KOPT-K1 (cell line): Measurements from ENCODE around the gene MIOX.

ENCODE experiments used
- H3K27ac ChIP-seq: fragments of 200-600 bp; sonication (generic); 2 replicates; pipeline ENCODE4 v1.5.1; 2016; ENCODE audit warnings: antibody characterized with exemption, mild to moderate bottlenecking, low read depth, low read length; ENCODE audit not compliant: poor library complexity, severe bottlenecking
- H3K36me3 ChIP-seq: fragments of 200-600 bp; sonication (generic); 2 replicates; pipeline ENCODE4 v1.5.1; 2017; ENCODE audit warnings: antibody characterized with exemption, mild to moderate bottlenecking, low read length, moderate library complexity; ENCODE audit not compliant: insufficient read depth
- H3K9me3 ChIP-seq: fragments of 200-600 bp; sonication (generic); 2 replicates; pipeline ENCODE4 v1.5.1; 2017; ENCODE audit warnings: antibody characterized with exemption, low read length, mild to moderate bottlenecking; ENCODE audit not compliant: insufficient read depth, poor library complexity, severe bottlenecking

MIOX gene

GRCh38 chr22:50489363-50490243 is 2.9 kb downstream of the MIOX start:
- H3K27ac ChIP-seq, result no peak overlapping the region
- H3K36me3 ChIP-seq, result no peaks in the 10 kb centered on the region
- no peaks in the 10 kb centered on the region for H3K9me3 ChIP-seq

- Histone ChIP-seq H3K27ac (no peak overlapping the region), H3K36me3 (no peaks in the 10 kb centered on the region), H3K9me3 (no peaks in the 10 kb centered on the region)
These were observed 4.1 kb downstream of the MIOX start for GRCh38 chr22:50490531-50491308.

DNA sequence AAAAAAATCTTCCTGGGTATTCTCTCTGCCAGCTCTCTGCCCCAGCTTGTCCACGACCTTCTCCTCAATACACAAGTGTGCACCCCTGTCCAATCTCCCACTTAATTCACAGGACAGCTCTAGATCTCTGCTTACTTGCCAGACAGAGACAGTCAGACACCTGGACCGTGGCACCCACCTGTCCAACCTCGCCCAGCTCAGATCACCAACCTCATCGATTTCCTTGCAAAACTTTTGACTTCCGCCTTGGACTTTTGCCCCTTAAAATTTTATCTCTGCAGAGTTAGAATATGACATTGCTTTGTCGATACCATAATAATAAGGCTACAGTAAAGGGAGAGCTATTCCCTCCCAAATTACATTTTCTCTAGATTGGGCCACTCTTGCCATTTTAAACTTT is 10.4 kb downstream of the MIOX start:
- Histone ChIP-seq H3K9me3 (no peaks in the 10 kb centered on the region), H3K27ac (no peak overlapping the region), H3K36me3 (no peaks in the 10 kb centered on the region)

GRCh38 chr22:50498322-50498890 is 11.7 kb downstream of the MIOX start:
- no peak overlapping the region for H3K27ac ChIP-seq
- H3K36me3 ChIP-seq, result peaks cover 10% of the 10 kb centered on the region

GRCh38 chr22:50500452-50500851 is 13.8 kb downstream of the MIOX start:
- H3K27ac ChIP-seq, result no peak overlapping the region
- peaks cover 22% of the 10 kb centered on the region for H3K36me3 ChIP-seq
- no peaks in the 10 kb centered on the region for H3K9me3 ChIP-seq

More at GRCh38 chr22:50498322-50498890, 11.7 kb downstream of the MIOX start:
- no peaks in the 10 kb centered on the region for H3K9me3 ChIP-seq

GRCh38 chr22:50502096-50502495 is 15.4 kb downstream of the MIOX start:
- Histone ChIP-seq H3K27ac (no peak overlapping the region), H3K9me3 (no peaks in the 10 kb centered on the region), H3K36me3 (peaks cover 31% of the 10 kb centered on the region)

GRCh38 chr22:50502628-50503474 is 16.2 kb downstream of the MIOX start:
- H3K27ac ChIP-seq, result no peak overlapping the region
- no peaks in the 10 kb centered on the region for H3K9me3 ChIP-seq
- H3K36me3 ChIP-seq, result peaks cover 31% of the 10 kb centered on the region

- peaks cover 31% of the 10 kb centered on the region for H3K36me3 ChIP-seq
- H3K27ac ChIP-seq, result no peak overlapping the region
- H3K9me3 ChIP-seq, result no peaks in the 10 kb centered on the region
These were observed 17.0 kb downstream of the MIOX start for GRCh38 chr22:50503475-50504145.

DNA sequence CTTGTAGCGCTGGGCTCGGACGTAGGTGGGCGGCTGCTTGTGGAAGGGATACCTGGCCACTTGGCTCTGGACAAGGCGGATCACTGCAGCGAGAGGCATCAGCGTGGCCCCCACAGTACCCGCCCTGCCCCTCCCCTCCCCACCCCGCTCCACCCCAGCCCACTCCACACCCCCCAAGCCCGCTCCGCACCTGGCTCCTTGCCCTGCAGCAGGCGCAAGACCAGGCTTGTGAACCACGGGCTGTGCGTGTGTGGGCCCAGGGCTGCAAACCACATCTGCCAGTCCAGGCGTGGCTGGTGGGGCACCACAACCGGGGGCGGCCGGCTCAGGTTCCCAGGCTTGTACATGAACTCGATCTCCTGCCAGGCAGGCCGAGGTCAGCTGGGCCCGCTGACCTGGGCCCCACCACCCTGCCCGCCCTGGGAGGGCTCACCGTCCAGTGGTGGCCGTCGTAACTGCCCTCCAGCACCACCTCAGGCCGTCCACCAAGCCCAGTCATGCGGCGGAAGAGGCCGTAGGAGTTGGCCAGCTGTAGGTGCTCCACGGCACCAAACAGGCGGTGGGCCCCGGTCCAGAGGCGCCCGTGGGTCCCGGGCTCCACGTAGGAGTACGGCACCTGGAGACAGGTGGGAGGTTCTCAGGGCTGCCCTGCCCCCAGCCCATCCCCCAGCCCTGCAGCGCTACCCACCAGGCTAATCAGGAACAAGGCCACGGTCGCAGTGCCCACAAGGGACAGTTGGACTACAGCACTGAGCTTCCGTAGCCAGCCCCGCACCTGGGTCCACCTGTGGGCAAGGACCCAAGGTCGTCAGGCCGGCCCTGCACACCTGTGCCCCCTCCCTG is 17.9 kb downstream of the MIOX start:
- Histone ChIP-seq H3K36me3 (peaks cover 31% of the 10 kb centered on the region), H3K27ac (no peak overlapping the region), H3K9me3 (no peaks in the 10 kb centered on the region)

- Histone ChIP-seq H3K27ac (no peak overlapping the region), H3K9me3 (no peaks in the 10 kb centered on the region), H3K36me3 (peaks cover 33% of the 10 kb centered on the region)
These were observed 18.7 kb downstream of the MIOX start for GRCh38 chr22:50505276-50505775.

DNA sequence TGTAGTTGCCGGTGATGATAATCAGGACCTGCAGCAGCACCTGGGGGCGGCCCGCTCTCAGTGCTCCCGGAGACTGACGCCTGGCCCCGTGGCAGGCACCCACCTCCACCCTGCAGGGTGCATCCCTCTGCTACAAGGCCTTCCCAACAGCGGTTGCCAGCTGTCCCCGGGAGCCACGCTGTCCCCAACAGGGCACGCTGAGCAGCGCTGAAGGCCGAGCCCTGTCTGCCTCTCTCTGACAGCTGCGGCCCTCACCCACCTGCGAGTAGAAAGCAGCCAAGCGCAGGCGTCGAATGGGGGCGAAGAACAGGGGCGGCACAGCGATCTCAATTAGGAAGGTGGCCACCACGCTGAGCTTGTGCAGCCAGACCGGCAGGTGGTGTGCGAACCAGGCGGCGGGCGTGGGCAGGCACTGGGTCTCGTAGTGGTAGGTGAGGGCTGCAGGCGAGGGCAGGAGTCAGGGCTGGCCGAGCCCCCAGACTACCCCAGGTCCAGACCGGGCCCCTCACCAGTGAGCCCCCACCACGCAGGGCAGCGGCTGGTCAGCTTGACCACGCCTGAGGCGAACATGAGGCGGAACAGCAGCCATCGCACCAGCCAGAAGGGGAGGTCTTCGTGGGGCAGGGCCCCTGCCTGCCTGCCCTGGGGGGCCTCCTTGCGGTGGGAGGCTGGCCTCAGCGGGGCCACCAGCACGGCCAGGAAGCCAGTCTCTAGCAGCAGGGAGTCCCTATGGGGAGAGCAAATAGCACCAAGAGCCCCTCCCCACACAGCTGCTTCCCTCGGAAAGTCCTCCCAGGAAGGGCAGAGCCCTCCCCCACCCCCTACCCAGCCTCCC is 19.3 kb downstream of the MIOX start:
- Histone ChIP-seq H3K27ac (peak overlapping the region; percentile 85), H3K9me3 (no peaks in the 10 kb centered on the region), H3K36me3 (peaks cover 36% of the 10 kb centered on the region)

DNA sequence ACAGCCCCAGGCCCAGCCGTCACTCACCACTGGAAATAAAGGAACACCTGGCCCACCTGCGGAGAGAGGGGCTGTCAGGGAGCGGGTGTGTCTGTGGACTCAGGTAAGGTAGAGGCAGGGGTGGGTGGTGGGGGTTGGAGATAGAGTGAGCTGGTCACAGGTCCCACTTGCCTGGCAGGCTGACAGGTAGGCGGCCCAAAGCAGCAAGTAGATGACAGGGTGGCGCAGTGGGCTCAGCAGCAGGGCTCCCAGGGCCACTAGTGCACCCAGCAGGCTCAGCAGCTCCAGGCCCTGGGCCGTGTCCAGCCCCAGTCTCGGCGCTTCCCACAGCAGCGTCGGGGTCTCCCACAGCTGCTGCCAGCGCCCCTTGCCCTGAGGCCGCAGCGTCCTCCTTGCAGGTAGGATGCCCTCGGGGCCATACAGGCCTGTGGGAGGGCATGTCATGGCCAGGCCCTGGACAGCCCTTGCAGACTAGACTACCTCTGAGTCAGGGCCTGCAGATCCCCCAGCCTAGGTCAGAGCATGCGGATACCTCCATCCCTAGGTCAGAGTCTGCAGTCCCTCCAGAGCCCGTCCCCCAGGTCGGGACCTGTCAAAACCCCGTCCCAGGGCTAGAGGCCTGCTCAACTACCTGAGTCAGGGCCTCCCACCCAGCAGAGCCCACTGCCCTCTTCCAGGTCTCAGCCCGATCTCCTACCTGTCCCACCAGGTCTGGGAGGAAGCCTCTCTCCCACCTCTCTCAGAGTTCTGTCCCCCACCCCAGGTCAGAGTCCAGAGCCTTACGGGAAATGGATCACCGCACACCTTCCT is 20.2 kb downstream of the MIOX start:
- peak overlapping the region; percentile 85 for H3K27ac ChIP-seq

More for the DNA sequence above, 20.2 kb downstream of the MIOX start:
- no peaks in the 10 kb centered on the region for H3K9me3 ChIP-seq
- peaks cover 41% of the 10 kb centered on the region for H3K36me3 ChIP-seq
